ENCODE data around the gene CXCL16. TPM values are rescaled to one million over a fixed set of nuclear protein-coding genes. Genes with fewer than 3 reads are reported as not detected.

The CXCL16 gene
- total RNA-seq, 1 donor from 2014 or later = 2.2 TPM

DNA sequence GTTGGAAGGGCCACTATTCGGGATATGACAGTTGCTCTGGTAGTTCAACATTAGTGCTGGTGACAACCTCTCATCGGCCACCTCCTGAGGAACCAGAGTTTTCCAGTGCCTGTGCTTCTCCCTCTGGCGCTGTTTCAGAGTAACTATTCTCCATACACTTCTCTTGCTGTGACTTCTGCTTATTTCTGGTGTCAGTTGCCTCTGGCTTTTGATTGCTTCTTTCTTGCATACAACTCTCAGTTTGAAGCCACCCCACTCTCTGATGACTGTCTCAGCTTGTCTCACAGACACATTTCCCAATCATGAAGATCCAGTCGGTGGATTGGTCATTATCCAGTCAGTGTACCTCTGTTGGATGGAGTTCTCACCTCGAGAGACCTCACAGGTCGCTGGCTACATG lies 28.6 kb upstream of the CXCL16 start:
- no peak overlapping the region for H2AFZ ChIP-seq (ENCODE audit: low read depth, low read length)
- no peaks in the 10 kb centered on the region for H3K79me2 ChIP-seq (ENCODE audit: insufficient read depth, low read length)
- TF ChIP-seq, protein P1, sequence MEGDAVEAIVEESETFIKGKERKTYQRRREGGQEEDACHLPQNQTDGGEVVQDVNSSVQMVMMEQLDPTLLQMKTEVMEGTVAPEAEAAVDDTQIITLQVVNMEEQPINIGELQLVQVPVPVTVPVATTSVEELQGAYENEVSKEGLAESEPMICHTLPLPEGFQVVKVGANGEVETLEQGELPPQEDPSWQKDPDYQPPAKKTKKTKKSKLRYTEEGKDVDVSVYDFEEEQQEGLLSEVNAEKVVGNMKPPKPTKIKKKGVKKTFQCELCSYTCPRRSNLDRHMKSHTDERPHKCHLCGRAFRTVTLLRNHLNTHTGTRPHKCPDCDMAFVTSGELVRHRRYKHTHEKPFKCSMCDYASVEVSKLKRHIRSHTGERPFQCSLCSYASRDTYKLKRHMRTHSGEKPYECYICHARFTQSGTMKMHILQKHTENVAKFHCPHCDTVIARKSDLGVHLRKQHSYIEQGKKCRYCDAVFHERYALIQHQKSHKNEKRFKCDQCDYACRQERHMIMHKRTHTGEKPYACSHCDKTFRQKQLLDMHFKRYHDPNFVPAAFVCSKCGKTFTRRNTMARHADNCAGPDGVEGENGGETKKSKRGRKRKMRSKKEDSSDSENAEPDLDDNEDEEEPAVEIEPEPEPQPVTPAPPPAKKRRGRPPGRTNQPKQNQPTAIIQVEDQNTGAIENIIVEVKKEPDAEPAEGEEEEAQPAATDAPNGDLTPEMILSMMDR (IDR thresholded peaks at IDR 0.05; ENCODE audit: insufficient read depth, low read depth, low read length) = no peak
- no peak for TF ChIP-seq EZH2 (IDR thresholded peaks at IDR 0.05; ENCODE audit: insufficient read depth, low read length)
- no peaks in the 10 kb centered on the region for H4K20me1 ChIP-seq (ENCODE audit: insufficient read depth, low read length)
- Mint-ChIP-seq H3K27ac (ENCODE audit: unreplicated experiment) (no peak overlapping the region), H3K36me3 (ENCODE audit: low read depth, unreplicated experiment) (no peaks in the 10 kb centered on the region), H3K4me3 (ENCODE audit: unreplicated experiment) (no peak overlapping the region), H3K9me3 (ENCODE audit: unreplicated experiment) (no peaks in the 10 kb centered on the region), H3K27me3 (ENCODE audit: low read depth, unreplicated experiment) (peaks cover 33% of the 10 kb centered on the region), H3K4me1 (ENCODE audit: low read depth, unreplicated experiment) (no peaks in the 10 kb centered on the region)
- no peak for FAIRE-seq
- no peak overlapping the region for H3K27ac ChIP-seq (ENCODE audit: low read depth, low read length)
- no peaks in the 10 kb centered on the region for H3K36me3 ChIP-seq (ENCODE audit: insufficient read depth, low read length)
- H3K4me3 ChIP-seq (ENCODE audit: insufficient read depth, low read depth, low read length) = no peak overlapping the region
- H3K4me1 ChIP-seq (ENCODE audit: insufficient read depth, low read length) = no peaks in the 10 kb centered on the region
- no peak for DNase-seq (ENCODE audit: low read depth)
- no peak overlapping the region for H3K4me2 ChIP-seq (ENCODE audit: low read length)
- H3K27me3 ChIP-seq (ENCODE audit: insufficient read depth, low read length) = peaks cover 11% of the 10 kb centered on the region
- H3K9me3 ChIP-seq (ENCODE audit: insufficient read depth, low read depth, low read length) = no peaks in the 10 kb centered on the region
- H3K9ac ChIP-seq (ENCODE audit: low read length) = no peak overlapping the region

DNA sequence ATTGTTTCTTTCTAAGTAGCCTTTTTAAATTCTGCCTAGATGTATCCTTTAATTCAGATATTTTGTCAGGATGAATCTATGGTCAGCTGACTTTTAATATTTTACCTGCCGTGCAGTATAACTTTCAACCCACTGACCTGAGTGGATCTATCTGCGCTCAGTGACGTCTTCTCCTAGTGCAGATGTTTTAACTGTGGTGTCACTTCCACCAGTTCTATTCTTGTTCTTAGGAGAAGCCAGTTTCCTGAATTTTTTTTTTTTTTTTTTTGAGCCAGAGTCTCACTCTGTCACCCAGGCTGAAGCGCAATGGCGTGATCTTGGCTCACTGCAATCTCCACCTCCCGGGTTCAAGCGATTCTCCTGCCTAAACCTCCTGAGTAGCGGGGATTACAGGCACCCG lies 27.0 kb upstream of the CXCL16 start:
- Mint-ChIP-seq H3K27me3 (ENCODE audit: low read depth, unreplicated experiment) (peaks cover 21% of the 10 kb centered on the region), H3K27ac (ENCODE audit: unreplicated experiment) (no peak overlapping the region), H3K4me1 (ENCODE audit: low read depth, unreplicated experiment) (no peaks in the 10 kb centered on the region), H3K36me3 (ENCODE audit: low read depth, unreplicated experiment) (no peaks in the 10 kb centered on the region), H3K4me3 (ENCODE audit: unreplicated experiment) (no peak overlapping the region), H3K9me3 (ENCODE audit: unreplicated experiment) (no peaks in the 10 kb centered on the region)
- no peak for DNase-seq (ENCODE audit: low read depth)
- Histone ChIP-seq H3K79me2 (ENCODE audit: insufficient read depth, low read length) (no peaks in the 10 kb centered on the region), H3K36me3 (ENCODE audit: insufficient read depth, low read length) (no peaks in the 10 kb centered on the region), H3K27ac (ENCODE audit: low read depth, low read length) (no peak overlapping the region), H4K20me1 (ENCODE audit: insufficient read depth, low read length) (no peaks in the 10 kb centered on the region), H3K4me3 (ENCODE audit: insufficient read depth, low read depth, low read length) (no peak overlapping the region), H3K9ac (ENCODE audit: low read length) (no peak overlapping the region), H3K4me2 (ENCODE audit: low read length) (no peak overlapping the region), H2AFZ (ENCODE audit: low read depth, low read length) (no peak overlapping the region), H3K27me3 (ENCODE audit: insufficient read depth, low read length) (peaks cover 8% of the 10 kb centered on the region), H3K9me3 (ENCODE audit: insufficient read depth, low read depth, low read length) (no peaks in the 10 kb centered on the region), H3K4me1 (ENCODE audit: insufficient read depth, low read length) (no peaks in the 10 kb centered on the region)
- TF ChIP-seq, protein P1 (IDR thresholded peaks at IDR 0.05; ENCODE audit: insufficient read depth, low read depth, low read length) = no peak
- TF ChIP-seq EZH2 (IDR thresholded peaks at IDR 0.05; ENCODE audit: insufficient read depth, low read length) = no peak
- no peak for FAIRE-seq

GRCh38 chr17:4766201-4766600 lies 26.5 kb upstream of the CXCL16 start:
- Histone ChIP-seq H3K4me2 (ENCODE audit: low read length) (no peak overlapping the region), H3K9ac (ENCODE audit: low read length) (no peak overlapping the region), H3K4me1 (ENCODE audit: insufficient read depth, low read length) (no peaks in the 10 kb centered on the region), H3K27ac (ENCODE audit: low read depth, low read length) (no peak overlapping the region), H3K79me2 (ENCODE audit: insufficient read depth, low read length) (no peaks in the 10 kb centered on the region), H4K20me1 (ENCODE audit: insufficient read depth, low read length) (no peaks in the 10 kb centered on the region), H2AFZ (ENCODE audit: low read depth, low read length) (no peak overlapping the region), H3K9me3 (ENCODE audit: insufficient read depth, low read depth, low read length) (no peaks in the 10 kb centered on the region), H3K27me3 (ENCODE audit: insufficient read depth, low read length) (peaks cover 5% of the 10 kb centered on the region), H3K4me3 (ENCODE audit: insufficient read depth, low read depth, low read length) (no peak overlapping the region), H3K36me3 (ENCODE audit: insufficient read depth, low read length) (no peaks in the 10 kb centered on the region)
- no peak for DNase-seq (ENCODE audit: low read depth)
- peaks cover 17% of the 10 kb centered on the region for H3K27me3 Mint-ChIP-seq (ENCODE audit: low read depth, unreplicated experiment)
- no peak overlapping the region for H3K4me3 Mint-ChIP-seq (ENCODE audit: unreplicated experiment)
- TF ChIP-seq, protein P1 (IDR thresholded peaks at IDR 0.05; ENCODE audit: insufficient read depth, low read depth, low read length) = no peak
- no peak for TF ChIP-seq EZH2 (IDR thresholded peaks at IDR 0.05; ENCODE audit: insufficient read depth, low read length)
- H3K9me3 Mint-ChIP-seq (ENCODE audit: unreplicated experiment) = no peaks in the 10 kb centered on the region
- no peak overlapping the region for H3K27ac Mint-ChIP-seq (ENCODE audit: unreplicated experiment)
- H3K36me3 Mint-ChIP-seq (ENCODE audit: low read depth, unreplicated experiment) = no peaks in the 10 kb centered on the region
- FAIRE-seq = no peak
- H3K4me1 Mint-ChIP-seq (ENCODE audit: low read depth, unreplicated experiment) = no peaks in the 10 kb centered on the region

All from astrocyte (in vitro differentiated cells and primary cell).